GM18507 (cell line): ENCODE measurements around the gene PAQR5.
"Not testable (repeated sequence)": the region's sequence is repeated elsewhere in the genome, so short reads cannot be mapped to it uniquely, and the experiment has no call there.

Experiments used
- DNase-seq: peaks from one replicate; pipeline ENCODE4 v3.0.0; 2011; ENCODE audit warnings: low read depth; ENCODE audit not compliant: insufficient read length; ENCODE audit errors: extremely low spot score
- FAIRE-seq: peaks from 2 replicates; lab custom pipeline; 2011; peaks lifted over from hg19 to GRCh38; lab: Jason Lieb, UNC

PAQR5 gene

DNA sequence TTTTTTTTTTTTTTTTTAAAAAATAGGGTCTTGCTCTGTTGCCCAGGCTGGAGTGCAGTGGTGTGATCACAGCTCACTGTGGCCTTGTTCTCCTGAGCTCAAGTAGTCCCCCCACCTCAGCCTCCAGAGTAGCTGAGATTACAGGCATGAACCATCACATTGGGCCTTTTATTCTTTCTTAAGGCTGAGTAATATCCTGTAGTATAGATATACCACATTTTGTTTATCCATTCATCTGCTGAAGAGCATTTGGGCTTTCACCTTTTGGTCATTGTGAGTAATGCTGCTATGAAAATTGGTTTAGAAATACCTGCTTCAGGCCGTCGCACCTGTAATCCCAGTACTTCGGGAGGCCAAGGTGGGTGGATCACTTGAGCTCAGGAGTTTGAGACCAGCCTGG, 42.6 kb downstream of the PAQR5 start:
- FAIRE-seq, result no peak
- DNase-seq, result no peak

DNA sequence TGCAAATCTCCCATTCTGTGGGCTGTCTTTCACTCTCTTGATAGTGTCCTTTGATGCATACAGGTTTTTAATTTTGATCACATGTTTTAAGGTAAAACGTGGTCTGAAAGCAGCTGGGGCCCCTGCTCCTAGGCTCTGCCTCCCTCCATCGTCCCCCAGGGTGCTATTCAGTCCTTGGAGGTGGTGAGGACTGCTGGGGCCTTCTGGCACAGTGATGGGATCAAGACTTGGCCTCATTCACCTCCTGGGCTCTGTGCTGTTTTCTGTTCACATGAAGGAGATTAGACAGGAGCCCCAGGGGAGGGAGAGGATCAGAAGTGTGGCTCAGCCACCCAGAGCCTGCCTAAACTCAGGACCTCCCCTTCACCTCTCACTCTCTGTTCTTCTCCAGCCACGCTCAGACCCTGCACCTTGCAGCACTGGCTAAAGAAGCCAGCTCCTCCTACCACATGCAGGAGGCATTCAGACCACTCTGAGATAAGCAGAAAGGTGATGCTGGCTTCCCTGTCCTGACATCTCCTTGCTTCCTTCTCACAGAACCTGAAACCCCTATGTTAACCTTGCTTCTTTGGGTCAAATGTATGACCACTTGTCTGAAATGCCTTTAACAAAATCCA, 43.9 kb downstream of the PAQR5 start:
- FAIRE-seq (no peak), DNase-seq (no peak)

DNA sequence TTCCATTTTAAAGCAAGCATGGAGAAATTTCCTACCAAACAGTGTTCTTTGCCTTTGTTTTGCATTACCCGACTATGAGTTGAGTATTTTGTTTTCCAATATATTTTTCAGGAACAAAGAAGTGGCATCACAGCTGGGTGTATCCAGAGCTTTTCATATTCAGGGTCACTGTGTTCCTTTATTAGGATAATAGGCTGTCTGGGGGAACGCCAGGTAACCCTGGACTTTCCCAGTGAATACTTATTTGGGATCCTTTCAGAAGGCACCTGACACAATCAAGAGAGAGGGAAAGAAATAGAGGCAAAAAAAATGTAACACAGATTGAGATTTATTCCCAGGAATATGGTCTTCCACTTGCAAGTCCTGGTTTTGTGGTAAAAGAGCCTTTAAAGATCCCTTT, 44.4 kb downstream of the PAQR5 start:
- no peak for FAIRE-seq
- DNase-seq, result no peak

DNA sequence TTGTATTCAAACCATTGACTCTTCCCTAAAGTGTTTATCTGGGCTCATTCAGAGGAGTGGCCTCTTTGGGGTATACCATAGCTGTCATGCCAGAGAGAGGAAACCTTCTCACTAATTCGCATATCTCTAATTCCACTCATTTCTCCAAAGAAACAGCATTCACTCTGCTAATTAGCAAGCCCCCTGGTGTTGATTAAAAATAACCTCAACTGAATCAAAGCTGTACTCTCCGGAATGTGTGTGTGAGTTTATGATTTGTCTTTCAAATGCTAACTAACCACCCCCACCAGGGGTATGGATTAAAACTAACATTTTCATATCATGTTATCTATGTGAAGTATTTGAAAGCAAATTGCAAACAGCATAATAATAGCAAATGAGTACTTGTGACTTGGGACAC, 45.5 kb downstream of the PAQR5 start:
- no peak for DNase-seq
- no peak for FAIRE-seq

DNA sequence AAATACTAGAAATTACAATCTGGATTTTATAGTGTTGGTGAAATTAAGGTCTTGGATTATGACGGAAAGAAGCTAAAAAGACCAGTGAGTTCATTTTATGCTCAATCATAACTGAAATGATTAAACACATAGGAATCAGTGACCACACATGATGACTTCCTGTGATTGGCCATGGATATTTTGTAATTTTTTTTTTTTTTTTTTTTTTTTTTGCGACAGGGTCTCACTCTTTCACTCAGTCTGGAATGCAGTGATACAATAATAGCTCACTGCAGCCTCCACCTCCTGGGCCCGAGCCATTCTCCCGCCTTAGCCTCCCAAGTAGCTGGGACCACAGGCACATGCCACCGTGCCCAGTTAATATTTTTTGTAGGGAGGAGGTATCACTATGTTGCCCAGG, 47.4 kb downstream of the PAQR5 start:
- FAIRE-seq, result no peak
- no peak for DNase-seq

DNA sequence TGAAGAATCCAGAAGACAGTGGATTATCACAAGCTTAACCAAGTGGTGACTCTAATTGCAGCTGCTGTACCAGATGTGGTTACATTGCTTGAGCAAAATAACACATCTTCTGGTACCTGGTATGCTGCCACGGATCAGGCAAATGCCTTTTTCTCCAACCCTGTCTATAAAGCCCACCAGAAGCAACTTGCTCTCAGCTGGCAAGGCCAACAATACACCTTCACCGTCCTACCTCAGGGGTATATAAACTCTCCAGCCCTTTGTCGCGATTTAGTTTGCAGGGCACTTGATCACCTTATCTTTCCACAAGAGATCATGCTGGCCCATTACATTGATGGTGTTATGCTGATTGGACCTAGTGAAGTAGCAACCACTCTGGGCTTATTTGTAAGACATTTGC, 52.6 kb downstream of the PAQR5 start:
- DNase-seq (no peak), FAIRE-seq (no peak)

DNA sequence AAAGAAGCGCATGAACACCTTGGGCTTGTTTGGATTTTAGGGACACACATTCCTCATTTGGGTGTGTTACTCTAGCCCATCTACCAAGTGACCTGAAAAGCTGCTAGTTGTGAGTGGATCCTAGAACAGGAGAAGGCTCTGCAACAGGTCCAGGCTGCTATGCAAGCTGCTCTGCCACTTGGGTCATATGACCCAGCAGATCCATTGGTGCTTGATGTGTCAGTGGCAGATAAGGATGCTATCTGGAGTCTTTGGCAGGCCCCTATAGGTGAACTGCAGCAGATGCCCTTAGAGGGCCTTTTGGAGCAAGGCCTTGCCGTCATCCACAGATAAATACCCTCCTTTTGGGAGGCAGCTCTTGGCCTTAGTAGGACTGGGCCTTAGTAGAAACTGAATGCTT, 53.2 kb downstream of the PAQR5 start:
- FAIRE-seq (no peak), DNase-seq (no peak)

DNA sequence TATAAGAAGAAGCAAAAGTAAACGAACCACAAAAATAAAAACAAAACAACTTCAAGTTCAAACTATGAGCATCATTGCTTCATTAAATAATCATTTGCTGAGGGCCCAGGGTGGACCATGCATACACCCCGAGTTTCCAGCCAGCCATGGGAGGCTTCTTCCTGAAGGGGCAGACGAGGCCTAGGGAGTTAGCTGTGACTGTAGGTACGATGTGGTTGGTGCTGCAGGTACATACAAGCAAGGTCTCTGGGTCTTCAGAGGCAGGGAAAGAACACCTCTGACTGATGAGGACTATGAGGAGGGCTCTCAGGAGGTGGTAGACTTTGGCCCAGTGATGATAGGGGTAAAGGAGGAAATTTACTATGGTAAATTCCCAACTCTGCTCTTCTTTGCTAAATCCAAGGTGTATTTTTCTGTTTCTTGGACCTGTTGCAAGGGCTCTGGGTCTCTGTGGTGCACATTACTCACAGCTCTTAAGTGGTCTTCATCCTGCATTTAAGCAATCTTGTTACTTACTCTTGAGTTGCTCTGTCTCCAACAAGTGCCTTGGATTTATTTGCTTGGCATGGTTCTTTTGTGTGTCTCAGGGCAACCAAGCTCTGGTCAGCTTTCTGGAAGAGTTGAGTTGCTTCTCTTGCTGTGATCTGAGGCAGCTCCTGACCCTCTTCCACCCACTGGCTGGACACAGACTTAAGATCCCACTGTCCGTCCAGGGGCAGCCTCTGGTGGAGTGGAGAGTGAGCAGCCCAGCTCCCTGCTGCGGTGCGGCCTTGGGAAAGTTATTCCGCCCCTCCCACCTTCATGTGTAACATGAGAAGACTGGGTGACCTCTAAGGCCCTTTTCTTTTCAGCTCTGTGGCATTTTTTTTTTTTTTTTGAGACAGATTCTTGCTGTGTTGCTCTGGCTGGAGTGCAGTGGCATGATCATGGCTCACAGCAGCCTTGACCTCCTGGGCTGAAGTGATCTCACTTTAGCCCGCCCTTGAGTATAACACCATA, 59.4 kb downstream of the PAQR5 start:
- DNase-seq, result no peak
- FAIRE-seq, result no peak

DNA sequence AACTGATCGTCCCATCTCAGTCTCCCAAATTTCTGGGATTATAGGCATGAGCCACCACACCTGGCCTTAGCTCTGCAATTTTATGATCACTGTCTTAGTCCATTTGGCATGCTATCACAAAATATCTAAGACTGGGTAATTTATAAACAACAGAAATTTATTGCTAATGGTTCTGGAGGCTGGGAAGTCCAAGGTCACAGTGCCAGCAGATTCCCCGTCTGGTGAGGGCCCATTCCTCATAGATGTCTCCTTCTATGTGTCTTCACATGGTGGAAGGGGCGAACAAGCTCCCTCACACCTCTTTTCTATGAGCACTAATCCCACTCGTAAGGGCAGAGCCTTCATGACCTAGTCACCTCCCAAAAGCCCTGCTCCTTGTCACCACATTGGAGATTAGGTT, 60.1 kb downstream of the PAQR5 start:
- no peak for FAIRE-seq
- no peak for DNase-seq

DNA sequence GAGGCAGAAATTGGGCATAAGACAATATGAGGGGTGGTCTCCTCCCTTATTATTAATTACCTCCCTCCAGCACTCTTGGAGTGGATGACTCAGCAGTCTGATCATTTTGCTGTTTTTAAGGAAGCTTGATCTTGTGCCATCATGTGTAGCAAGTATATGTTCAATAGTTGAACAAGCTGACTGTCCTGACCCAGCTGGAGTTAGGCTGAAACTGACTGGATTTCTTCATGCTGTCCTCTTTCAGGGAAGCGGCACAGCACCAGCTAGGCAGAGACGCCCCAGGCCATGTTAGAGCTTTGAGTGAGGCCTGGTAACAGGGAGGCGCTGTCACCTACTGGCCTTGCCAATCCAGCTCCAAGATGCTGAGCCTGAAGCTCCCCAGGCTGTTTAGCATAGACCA, 61.0 kb downstream of the PAQR5 start:
- no peak for DNase-seq
- FAIRE-seq, result no peak

DNA sequence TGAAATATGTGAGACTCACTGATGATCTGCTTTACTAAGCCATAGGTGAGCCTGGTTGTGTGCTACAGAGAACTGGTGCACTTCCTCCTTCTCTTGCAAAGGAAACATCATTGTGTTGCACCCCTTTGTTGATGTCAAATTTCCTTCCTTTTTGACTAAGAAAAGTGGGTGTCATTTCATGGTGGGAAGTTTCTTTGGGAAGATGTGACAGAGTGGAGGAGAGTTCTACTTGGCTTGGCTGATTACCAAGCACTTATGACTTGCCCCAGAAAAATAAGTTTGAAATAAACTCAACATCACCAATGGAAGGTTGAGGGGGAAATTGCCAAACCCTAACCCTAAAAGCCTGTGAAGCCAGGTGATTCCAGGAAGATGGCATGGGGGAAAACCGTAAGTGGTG, 61.9 kb downstream of the PAQR5 start:
- DNase-seq, result no peak
- no peak for FAIRE-seq

DNA sequence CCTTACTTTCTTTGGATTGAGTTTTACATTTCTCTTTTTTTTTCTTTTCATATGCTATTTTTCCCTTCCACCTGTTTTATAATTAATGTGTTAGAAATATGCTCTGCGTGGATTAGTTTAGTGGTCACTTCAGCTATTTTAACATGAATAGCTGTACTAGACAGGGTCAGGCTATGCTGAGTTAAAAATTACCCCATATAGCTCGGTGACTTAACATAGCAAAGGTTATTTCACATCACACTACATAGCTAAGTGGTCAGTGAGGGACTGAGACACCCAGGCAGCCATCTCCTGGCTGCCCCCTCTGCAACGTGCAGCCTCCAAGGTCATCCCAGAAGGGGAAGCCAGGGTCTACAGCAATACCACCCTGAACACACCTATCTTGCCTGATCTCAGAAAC, 68.5 kb downstream of the PAQR5 start:
- DNase-seq (no peak), FAIRE-seq (no peak)

DNA sequence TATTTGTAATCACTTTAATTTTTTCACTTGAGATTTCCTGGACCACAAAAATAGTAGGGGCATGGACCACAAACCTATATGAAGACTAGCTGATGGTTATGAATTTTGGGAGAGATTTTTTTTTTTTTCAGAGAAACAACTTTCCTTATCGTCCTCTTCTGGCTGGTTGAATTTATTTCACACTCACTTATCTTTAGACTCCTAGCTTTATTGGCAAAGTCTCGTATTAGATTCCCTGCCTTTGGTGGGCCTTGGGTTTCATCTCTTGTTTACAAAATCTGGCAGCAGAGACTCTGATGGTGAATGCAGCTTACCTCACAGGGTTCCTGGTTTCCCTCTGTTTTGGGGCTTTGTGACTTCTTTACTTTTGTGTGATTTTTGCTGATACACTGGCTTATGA, 70.9 kb downstream of the PAQR5 start:
- FAIRE-seq (no peak), DNase-seq (no peak)

DNA sequence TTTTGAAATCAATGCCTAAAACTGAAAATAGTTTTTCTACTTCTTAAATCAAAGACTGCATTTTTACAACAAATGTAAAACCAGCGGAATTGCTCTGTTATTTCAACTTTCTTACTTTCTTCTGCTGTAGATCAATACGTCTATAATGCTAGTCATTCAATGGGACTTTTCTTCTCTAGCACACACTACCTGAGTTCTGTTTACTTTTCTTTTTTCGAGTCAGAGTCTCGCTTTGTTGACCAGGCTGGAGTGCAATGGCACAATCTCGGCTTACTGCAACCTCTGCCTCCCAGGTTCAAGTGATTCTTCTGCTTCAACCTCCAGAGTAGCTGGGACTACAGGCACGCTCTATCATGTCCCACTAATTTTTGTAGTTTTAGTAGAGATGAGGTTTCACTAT, 74.7 kb downstream of the PAQR5 start:
- DNase-seq (no peak), FAIRE-seq (no peak)

DNA sequence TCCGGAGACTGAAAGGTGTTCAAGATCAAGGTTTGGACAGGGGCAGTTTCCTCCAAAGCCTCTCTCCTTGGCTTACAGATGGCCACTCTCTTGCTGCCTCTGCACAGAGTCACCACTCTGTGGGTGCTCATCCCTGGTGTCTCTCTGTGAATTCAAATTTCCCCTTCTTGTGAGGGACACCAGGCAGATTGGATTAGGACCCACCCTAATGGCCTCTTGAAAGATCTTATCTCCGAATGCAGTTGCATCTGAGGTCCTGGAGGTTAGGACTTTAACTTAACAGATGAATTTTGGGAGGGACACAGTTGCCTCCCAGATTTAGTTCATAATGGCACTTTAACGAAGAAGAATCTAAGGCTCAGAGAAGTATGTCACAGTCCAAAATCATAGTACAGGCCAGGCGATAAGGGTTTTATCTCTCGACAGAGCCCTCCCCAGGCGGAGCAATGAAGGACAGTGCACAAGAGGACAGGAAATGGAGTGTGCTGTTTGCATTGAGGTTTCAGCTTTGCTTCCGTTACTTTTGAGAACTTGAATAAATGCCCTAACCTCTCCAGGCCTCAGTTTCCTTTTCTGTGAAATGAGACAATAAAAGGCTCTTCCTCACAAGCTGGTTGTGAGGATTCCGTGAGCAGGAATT, 76.6 kb downstream of the PAQR5 start:
- FAIRE-seq, result no peak

DNA sequence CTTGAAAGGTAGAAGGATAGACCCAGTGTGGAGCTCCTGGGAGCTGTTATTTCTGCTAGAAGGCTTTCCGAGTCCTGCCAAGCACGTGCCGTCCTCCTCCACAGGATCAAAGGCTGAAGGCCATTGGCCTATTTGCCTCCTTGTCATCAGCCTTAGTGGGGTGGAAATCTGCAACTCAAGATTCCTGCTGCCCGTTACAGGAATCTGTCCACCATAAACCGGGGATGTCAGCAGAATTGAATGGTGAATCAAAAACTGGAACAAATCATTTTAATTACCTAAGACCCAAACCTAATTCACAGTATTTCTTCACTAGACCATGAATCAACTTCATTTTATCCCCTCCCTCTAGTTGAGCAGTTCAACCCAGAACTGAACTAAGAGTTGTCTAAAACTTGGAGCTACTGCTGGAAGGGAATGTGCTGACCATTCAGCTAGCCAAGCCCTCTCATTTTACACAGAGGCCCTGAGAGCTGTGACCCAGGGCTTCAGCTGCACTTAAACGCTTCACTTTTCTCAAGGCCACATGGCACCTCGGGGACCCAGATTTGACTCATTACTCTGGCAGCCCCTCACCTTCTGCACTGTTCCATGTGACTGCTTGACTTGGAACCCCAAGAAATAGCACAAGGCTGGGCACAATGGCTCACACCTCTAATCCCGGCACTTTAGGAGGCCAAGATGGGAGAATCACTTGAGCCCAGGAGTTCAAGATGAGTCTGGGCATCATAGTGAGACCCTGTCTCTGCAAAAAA, 78.7 kb downstream of the PAQR5 start:
- no peak for DNase-seq
- no peak for FAIRE-seq

More for the DNA sequence above, 76.6 kb downstream of the PAQR5 start:
- no peak for DNase-seq

DNA sequence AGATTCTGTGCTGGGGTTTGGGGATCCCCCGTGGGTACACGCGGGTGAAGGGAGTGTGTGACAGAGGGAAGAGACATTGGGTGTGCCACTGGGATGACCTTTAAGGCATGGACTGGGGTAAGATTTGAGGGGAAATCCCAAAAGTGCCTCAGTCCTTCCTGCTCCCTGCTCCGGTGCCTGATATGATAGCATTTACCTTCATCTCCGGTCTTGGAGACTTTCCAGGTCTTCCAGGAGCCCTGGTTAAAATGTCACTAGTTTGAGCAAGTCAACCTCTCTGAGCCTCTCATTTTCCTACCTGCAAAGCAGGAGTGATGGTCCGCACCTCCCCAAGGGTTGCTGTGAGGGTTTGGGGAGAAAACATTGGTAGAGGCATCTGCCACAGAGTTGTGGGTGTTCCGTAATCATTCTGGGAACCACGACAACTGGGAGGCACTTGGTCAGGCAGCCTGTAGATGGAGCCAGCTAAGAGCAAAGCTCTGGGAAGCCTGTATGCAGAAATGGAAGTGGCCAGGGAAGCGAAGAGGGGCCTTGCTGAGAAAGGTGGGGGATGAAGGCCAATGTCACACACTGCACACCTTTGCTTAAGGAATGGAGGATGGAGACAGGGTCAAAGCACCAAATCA, 81.5 kb downstream of the PAQR5 start:
- DNase-seq (no peak), FAIRE-seq (no peak)

DNA sequence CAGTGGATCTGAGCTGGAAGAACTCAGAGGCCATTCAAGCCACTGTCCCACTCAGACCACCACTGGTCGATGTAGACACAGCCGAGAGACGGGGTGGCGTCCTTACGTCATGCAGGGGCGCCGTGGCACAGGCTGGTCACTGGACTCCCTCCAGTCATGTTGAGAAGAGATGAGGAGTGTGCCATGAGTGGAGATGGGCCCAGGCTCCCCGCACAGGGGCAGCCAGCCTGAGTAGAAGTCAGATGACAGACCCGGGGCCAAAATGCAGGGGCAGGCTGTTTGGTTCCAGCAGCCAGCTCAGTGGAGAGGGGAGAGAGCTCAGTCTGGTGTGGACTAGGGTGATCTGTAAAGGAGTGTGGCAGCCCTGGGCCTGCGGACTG, 82.0 kb downstream of the PAQR5 start:
- no peak for DNase-seq
- no peak for FAIRE-seq

DNA sequence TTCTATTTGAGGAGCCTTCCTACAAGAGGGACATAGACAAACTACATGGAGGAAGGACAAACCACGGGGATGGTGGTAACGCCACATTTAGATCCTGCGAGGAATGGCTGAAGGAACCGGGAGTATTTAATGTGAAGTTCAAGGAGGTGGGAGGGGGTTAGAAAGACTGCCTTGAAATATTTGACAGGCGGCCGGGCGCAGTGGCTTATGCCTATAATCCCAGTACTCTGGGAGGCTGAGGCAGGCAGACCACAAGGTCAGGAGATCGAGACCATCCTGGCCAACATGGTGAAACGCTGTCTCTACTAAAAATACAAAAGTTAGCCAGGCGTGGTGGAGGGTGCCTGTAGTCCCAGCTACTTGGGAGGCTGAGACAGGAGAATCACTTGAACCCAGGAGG, 83.5 kb downstream of the PAQR5 start:
- not testable (repeated sequence) for DNase-seq, FAIRE-seq
